GM19438 (cell line): ENCODE results near the gene NBEAL1.
"Not testable (repeated sequence)": the region's sequence is repeated elsewhere in the genome, so short reads cannot be mapped to it uniquely, and the experiment has no call there.

Experiments used
- ATAC-seq: cut with Tn5 transposase; IDR thresholded peaks from one replicate; pipeline ENCODE4 v1.9.1; 2021; ENCODE audit warnings: low read depth; ENCODE audit not compliant: unreplicated experiment

NBEAL1 gene

GRCh38 chr2:203200866-203201265, 186.2 kb downstream of the NBEAL1 start:
- ATAC-seq = no peak

DNA sequence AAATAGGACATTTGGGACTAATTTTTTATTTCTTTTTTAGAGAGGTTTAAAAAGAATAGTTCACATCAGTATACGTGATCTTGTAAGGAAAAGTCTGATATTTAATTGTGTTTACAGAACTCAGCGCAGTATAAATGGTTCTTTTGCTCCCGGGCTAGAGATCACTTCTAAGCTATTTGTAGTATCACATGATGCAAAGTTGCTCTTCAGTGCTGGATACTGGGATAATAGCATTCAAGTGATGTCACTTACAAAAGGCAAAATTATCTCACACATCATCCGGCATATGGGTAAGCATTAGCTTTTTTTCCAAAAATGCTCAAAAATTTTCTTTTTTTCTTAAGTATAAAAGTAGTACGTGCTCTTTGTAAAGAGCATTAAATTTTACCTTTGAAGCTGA, 186.8 kb downstream of the NBEAL1 start:
- no peak for ATAC-seq

GRCh38 chr2:203209538-203209937, 194.9 kb downstream of the NBEAL1 start:
- no peak for ATAC-seq

- no peak for ATAC-seq
These were observed 210.9 kb downstream of the NBEAL1 start for GRCh38 chr2:203225423-203226039.

DNA sequence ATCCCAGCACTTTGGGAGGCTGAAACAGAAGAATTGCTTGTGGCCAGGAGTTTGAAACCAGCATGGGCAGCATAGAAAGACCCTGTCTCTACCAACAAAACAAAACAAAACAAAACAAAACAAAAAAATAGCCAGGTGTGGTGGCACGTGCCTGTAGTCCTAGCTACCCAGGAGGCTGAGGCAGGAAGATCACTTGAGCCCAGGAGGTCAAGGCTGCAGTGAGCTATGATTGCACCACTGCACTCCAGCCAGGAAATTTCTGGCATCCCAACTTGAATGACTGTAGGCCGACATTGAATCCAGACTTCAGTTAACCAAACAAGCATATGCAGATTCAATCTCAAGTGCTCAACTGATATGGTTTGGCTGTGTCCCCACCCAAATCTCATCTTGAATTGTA, 215.0 kb downstream of the NBEAL1 start:
- ATAC-seq = not testable (repeated sequence)

DNA sequence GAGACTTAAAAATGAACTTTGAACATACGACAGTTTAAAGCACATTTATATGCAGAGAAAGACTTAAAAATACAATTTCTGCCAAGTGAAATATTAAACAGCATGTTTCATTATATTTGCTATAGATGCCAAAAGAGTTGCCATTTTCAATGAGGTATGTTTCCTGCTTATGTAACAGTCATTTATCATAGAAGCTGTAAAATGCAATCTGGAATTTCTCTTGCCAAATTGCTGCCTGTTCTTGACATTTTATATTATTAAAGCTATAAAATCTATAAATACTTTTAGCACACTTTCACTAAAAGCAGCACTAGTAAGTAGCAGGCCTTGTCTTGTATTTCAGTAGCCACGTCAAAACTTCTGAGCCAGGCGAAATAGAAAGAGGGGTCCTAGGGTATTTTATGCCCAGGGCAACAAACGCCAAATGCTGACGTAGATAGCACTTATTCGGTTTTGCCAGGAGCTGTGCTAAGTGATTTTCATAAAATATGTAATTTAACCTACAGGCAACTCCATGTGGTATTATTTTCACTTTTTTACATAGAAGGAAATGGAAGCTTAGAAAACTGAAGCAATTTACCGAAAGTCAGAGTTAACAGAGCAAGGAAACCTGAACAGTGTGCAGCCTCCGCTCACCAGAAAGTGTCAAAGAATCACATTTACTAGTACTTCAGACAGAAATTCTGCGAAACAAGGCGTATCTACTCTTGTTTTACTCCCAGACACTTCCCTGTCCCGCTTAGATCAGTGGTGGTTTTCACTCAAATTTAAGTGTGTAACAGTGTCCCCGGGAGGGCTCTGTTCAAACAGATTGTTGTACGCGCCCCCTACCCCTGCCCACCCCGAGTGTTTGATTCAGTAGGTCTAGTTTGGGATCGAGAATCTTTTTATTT, 222.9 kb downstream of the NBEAL1 start:
- ATAC-seq = no peak

DNA sequence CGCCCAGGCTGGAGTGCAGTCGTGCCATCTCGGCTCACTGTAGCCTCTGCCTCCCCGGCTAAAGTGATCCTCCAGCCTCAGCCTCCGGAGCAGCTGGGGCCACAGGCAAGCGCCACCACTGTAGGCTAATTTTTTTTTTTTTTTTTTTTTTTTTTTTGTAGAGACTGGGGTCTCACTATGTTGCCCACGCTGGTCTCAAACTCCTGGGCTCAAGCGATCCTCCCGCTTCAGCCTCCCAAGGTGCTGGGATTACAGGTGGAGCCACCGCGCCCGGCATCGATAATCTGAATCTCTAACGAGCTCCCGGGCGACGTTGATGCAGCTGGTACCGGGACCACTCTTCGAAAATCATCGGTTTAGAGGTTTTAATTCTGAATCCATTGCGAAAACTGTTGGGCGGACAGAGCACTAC, 223.6 kb downstream of the NBEAL1 start:
- peak; percentile 2 for ATAC-seq

DNA sequence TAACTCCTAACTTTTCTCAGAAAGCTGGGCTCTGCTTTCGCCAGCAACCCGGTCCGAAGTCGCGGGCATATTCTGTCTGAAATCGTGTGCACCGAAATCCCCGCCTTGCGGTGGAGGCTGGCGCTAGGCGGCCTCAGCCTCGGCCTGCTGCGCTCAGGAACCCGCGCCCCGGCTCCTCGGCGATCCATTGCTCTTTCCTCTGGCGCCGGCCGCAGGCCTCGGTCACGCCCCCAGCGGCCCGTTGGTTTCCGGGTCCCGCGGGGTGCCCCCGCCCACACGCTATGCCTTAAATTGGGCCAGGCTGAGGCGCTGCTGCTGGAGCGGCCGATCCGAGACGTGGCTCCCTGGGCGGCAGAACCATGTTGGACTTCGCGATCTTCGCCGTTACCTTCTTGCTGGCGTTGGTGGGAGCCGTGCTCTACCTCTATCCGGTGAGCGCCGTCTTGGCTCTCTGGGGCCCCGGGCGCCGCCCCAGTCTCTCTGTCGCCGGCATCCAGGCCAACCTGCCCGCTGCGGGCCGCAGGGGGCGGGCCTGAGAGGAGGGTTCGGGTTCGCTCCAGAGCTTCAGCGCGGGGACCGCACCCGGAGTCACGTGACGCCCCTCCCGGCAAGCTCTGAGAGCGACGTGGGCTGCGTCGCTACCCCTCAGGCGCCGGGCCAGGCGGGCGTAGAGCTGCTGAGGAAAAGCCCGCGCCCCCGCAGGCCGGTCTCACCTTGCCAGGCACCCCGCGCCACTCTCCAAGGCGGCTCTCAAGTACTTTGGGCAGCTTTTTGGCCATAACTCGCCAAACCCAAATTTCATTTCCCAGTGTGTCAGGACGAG, 224.2 kb downstream of the NBEAL1 start, which contains the start of gene CYP20A1:
Gene CYP20A1, plus strand, starts transcription at position 315 of the 823 bp plus-strand sequence. Its CDS starts 45 bp downstream, at position 360.
- ATAC-seq = peak; percentile 85

DNA sequence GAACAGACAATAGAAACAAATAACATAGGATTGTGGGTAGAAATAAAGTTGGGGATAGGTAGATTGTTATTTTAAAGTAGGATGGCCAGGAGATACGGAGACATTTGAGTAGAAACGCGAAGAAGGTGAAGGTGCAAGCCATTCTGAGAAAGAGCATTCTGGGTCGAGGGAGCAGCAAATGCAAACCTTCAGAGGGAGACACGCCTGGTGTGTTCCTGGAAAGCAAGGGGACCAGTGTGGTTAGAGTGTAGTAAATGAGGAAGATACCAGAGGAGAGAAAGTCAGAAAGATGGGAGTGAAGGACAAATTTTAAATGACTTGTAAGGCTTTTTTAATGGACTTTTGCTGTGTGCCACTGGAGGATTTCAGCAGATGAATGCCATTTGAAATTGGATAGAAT, 225.8 kb downstream of the NBEAL1 start:
- no peak for ATAC-seq

DNA sequence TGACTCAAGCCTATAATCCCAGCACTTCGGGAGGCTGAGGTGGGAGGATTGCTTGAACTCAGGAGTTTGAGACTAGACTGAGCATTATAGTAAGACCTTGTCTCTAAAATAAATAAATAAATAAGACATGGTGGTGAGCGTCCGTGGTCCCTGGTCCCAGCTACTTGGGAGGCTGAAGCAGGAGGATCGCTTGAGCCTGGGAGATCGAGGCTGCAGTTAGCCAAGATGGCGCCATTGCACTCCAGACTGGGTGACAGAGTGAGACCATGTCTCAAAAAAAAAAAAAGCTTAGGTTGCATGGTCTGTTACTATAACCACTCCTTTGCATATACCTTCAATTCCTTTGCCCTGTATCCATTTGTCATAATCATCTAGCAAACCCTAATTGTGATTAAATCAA, 227.8 kb downstream of the NBEAL1 start:
- ATAC-seq = no peak

DNA sequence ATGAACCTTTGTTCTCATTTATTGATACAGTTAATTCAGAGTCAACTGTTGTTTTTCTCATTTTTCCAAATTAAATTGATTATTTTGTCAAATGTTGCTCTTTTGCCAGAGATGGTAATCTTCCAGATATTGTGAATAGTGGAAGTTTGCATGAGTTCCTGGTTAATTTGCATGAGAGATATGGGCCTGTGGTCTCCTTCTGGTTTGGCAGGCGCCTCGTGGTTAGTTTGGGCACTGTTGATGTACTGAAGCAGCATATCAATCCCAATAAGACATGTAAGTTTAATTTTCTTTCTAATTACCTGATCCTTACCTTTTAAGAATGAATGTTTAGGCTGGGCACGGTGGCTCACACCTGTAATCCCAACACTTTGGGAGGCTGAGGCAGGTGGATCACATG, 232.0 kb downstream of the NBEAL1 start:
- ATAC-seq = no peak

DNA sequence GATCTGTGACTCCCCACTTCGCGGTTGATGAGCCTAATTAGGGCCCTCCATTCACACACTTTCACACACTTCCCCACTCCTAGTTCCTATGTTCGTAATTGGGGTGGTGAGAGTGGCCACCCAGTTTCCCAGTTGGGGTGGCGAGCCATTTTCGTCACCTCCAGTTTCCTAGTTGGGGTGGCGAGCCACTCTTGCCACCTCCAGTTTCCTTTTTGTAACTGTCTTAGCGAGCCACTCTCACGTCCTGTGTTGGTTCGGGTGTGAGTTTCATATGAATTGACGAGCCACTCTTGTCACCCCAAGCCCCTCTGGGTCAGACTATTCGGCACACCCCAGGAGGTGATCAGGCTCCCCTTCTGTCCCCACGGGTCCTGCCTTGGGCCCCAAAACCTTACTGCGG, 238.1 kb downstream of the NBEAL1 start:
- ATAC-seq = no peak

DNA sequence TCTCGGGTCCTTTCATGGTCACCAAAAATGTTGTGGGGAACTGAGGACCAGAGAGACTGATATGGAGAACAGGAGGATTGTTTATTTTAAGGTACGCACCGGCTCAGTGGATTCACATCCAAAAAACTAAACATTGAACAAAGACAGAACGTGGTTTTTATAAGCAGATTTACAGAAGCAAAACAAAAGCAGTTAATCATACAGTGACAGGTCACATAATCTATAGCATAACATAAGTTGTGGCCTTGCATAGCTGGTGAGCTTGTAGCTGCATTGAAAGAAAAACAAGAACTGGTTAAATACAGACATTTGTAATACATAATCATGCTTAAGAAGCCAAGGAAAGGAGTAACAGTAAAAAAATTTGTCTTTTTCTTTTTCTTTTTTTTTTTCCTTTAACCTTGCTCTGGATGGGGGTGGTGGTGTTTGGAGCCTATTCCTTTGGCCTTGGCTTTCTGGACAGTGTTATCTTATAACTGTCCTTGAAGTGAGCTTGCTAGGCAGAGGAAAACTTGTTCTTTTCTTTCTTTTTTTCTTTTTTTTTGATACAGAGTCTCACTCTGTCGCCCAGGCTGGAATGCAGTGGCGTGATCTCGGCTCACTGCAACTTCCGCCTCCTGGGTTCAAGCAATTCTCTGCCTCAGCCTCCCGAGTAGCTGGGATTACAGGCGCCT, 238.9 kb downstream of the NBEAL1 start:
- not testable (repeated sequence) for ATAC-seq

GRCh38 chr2:203261326-203262159, 246.9 kb downstream of the NBEAL1 start:
- no peak for ATAC-seq
